GM21737 (cell line): Measurements from ENCODE around the gene TRAPPC3.
A peak's percentile ranks its signal among the peaks of the same experiment; 100 is the strongest.

ENCODE experiments used
- ATAC-seq: cut with Tn5 transposase; IDR thresholded peaks from one replicate; pipeline ENCODE4 v1.9.1; 2021; ENCODE audit warnings: mild to moderate bottlenecking, moderate library complexity; ENCODE audit not compliant: unreplicated experiment

The TRAPPC3 gene

GRCh38 chr1:36106269-36106668 lies 43.0 kb downstream of the TRAPPC3 start:
- no peak for ATAC-seq

- ATAC-seq, result no peak
Observed at GRCh38 chr1:36101546-36101945, 47.7 kb downstream of the TRAPPC3 start.

GRCh38 chr1:36100376-36100775 lies 48.9 kb downstream of the TRAPPC3 start:
- ATAC-seq, result no peak

GRCh38 chr1:36099681-36100341 lies 49.5 kb downstream of the TRAPPC3 start:
- ATAC-seq, result no peak

GRCh38 chr1:36098650-36099365 lies 50.5 kb downstream of the TRAPPC3 start:
- ATAC-seq, result no peak

- no peak for ATAC-seq
Observed at GRCh38 chr1:36097693-36098585, 51.3 kb downstream of the TRAPPC3 start.

GRCh38 chr1:36096500-36097432 lies 52.5 kb downstream of the TRAPPC3 start:
- no peak for ATAC-seq

- ATAC-seq, result no peak
Observed at GRCh38 chr1:36095760-36096405, 53.4 kb downstream of the TRAPPC3 start.

- ATAC-seq, result no peak
Observed at GRCh38 chr1:36094621-36095061, 54.6 kb downstream of the TRAPPC3 start.

GRCh38 chr1:36093929-36094328 lies 55.4 kb downstream of the TRAPPC3 start:
- ATAC-seq, result no peak

GRCh38 chr1:36093226-36093625 lies 56.1 kb downstream of the TRAPPC3 start:
- no peak for ATAC-seq

GRCh38 chr1:36092798-36093185 lies 56.5 kb downstream of the TRAPPC3 start:
- ATAC-seq, result no peak

- ATAC-seq, result no peak
Observed at GRCh38 chr1:36092166-36092797, 57.0 kb downstream of the TRAPPC3 start.

GRCh38 chr1:36091698-36092097 lies 57.6 kb downstream of the TRAPPC3 start:
- ATAC-seq, result no peak

GRCh38 chr1:36091141-36091540 lies 58.1 kb downstream of the TRAPPC3 start:
- no peak for ATAC-seq

GRCh38 chr1:36089393-36090121 lies 59.7 kb downstream of the TRAPPC3 start:
- ATAC-seq, result no peak

GRCh38 chr1:36088577-36089392 lies 60.5 kb downstream of the TRAPPC3 start, which contains the start of gene ADPRS:
Gene ADPRS, plus strand, starts transcription at chr1:36088892. Its CDS starts 13 bp downstream, at chr1:36088905.
- ATAC-seq, result peak; percentile 68

GRCh38 chr1:36088265-36088576 lies 61.1 kb downstream of the TRAPPC3 start:
- ATAC-seq, result no peak
